GM21529 (cell line): ENCODE measurements around the gene IREB2.

Source experiments
- ATAC-seq: cut with Tn5 transposase; IDR thresholded peaks from one replicate; pipeline ENCODE4 v1.9.1; 2021; ENCODE audit not compliant: unreplicated experiment

Gene IREB2

GRCh38 chr15:78406016-78406585 lies 31.9 kb upstream of the IREB2 start:
- no peak for ATAC-seq

- no peak for ATAC-seq
These were observed 30.2 kb upstream of the IREB2 start for GRCh38 chr15:78407608-78408354.

- no peak for ATAC-seq
These were observed 29.7 kb upstream of the IREB2 start for GRCh38 chr15:78408355-78408640.

GRCh38 chr15:78408961-78409360 lies 29.1 kb upstream of the IREB2 start:
- ATAC-seq: no peak

- no peak for ATAC-seq
These were observed 27.0 kb upstream of the IREB2 start for GRCh38 chr15:78411061-78411460.

- no peak for ATAC-seq
These were observed 23.3 kb upstream of the IREB2 start for GRCh38 chr15:78414621-78415250.

- no peak for ATAC-seq
These were observed 22.7 kb upstream of the IREB2 start for GRCh38 chr15:78415284-78415683.

GRCh38 chr15:78417754-78418630 lies 20.0 kb upstream of the IREB2 start:
- ATAC-seq: no peak

GRCh38 chr15:78418686-78419085 lies 19.3 kb upstream of the IREB2 start:
- no peak for ATAC-seq

- no peak for ATAC-seq
These were observed 18.6 kb upstream of the IREB2 start for GRCh38 chr15:78419367-78419766.

GRCh38 chr15:78420220-78420619 lies 17.8 kb upstream of the IREB2 start:
- ATAC-seq: no peak

GRCh38 chr15:78420766-78421165 lies 17.2 kb upstream of the IREB2 start:
- ATAC-seq: no peak

GRCh38 chr15:78421238-78421965 lies 16.6 kb upstream of the IREB2 start:
- no peak for ATAC-seq

GRCh38 chr15:78422571-78423340 lies 15.3 kb upstream of the IREB2 start:
- no peak for ATAC-seq

- no peak for ATAC-seq
These were observed 13.3 kb upstream of the IREB2 start for GRCh38 chr15:78424673-78425072.

GRCh38 chr15:78425643-78426042 lies 12.4 kb upstream of the IREB2 start:
- ATAC-seq: no peak

GRCh38 chr15:78426300-78426699 lies 11.7 kb upstream of the IREB2 start:
- ATAC-seq: no peak

GRCh38 chr15:78427953-78428352 lies 10.1 kb upstream of the IREB2 start:
- no peak for ATAC-seq

- no peak for ATAC-seq
These were observed 8.5 kb upstream of the IREB2 start for GRCh38 chr15:78429477-78429876.

- ATAC-seq: no peak
These were observed 6.1 kb upstream of the IREB2 start for GRCh38 chr15:78431955-78432354.
